GM19468 (cell line): ENCODE measurements around the gene KLHDC2.
"Not testable (repeated sequence)": the region's sequence is repeated elsewhere in the genome, so short reads cannot be mapped to it uniquely, and the experiment has no call there.

Experiments used
- ATAC-seq: cut with Tn5 transposase; IDR thresholded peaks from one replicate; pipeline ENCODE4 v1.9.1; 2021; ENCODE audit warnings: mild to moderate bottlenecking, moderate library complexity, moderate number of reproducible peaks; ENCODE audit not compliant: unreplicated experiment; ENCODE audit errors: extremely low read depth

Gene KLHDC2

DNA sequence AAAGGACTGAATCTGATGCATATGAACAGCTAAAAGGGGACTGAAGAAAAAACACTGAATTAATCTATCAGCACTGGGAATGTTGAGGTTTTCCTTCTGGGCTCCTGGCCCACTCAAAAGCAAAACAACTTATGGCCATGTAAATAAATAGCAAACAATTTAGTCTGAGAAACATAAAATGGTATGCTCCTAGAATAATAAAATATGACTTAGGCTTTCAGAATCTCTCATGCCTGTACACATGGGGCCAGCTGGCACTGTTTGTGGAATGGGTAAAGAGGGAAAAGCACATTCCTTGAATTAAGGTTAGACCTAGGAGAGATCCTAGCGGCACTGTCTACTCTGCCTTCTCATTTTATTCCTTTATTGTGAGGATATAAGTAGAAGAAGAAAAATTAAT is 6.2 kb downstream of the KLHDC2 start:
- no peak for ATAC-seq

DNA sequence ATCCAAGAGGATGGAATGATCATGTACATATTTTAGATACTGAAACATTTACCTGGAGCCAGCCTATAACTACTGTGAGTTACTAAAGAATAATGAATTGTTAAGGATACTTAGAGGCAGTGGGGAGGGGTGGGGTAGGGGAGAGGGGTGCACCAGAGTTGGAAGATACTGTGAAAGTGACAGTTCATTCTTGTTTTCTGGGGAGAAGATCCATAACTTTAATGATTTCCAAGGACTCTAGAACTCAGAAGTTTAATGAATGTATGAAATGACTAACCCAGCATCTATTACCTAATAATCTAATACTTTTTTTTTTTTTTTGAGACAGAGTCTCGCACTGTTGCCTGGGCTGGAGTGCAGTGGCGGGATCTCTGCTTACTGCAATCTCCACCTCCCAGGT is 10.5 kb downstream of the KLHDC2 start:
- no peak for ATAC-seq

DNA sequence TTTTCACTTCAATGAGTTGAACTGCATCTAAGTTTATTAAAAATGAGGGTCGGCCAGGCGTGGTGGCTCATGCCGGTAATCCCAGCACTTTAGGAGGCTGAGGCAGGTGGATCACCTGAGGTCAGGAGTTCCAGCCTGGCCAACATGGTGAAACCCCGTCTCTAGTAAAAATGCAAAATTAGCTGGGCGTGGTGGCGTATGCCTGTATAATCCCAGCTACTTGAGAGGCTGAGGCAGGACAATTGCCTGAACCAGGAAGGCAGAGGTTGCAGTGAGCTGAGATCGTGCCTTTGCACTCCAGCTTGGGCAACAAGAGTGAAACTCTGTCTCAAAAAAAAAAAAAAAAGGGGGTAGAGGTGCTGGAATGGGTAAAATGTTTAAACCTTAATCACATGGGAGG is 13.1 kb downstream of the KLHDC2 start:
- not testable (repeated sequence) for ATAC-seq

DNA sequence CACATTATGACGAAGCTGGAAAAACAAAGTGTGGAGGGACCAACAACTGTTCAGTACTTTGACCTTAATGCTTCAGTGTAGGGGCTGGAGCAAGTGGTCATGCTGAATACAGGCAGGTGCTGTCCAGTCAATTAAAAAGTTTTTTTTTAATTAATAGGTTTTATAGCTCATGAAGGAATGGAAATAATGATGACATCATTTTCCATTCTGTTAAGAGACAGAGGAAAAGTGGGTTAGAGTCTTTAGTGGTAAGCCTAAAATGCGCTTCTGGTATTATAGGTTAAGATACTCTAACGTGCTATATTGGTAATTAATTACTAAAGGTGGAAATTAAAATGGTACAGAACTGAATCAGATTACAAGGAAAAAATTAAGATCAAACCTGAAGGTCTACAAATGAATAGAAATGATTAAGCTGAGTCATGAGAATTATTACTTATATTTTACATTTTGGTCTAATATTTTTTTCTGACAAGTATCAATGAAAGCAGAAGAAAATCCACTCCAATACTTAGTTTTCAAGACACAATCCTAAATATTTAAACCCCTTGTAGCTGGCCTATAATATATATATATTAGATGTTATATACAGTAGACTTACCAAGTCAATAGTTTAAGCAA is 15.6 kb downstream of the KLHDC2 start:
- ATAC-seq, result no peak

DNA sequence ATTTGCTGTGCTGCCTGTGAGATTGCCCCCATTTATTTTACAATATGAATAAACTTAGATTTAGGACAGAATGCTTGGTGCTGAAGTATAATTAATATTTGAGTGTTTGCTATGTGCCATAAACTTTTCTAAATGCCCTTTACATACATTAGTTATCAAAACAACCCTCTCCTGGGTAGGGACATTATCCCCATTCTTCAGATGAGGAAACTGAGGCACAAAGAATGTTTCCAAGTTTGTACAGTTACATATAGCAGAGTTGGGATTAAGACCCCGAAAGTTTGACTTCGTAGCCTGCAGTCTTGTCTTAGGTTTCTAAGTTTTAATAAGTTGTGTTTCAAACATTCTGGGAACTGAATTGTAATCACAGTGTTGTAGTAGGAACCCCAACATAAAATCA is 18.4 kb downstream of the KLHDC2 start:
- no peak for ATAC-seq

DNA sequence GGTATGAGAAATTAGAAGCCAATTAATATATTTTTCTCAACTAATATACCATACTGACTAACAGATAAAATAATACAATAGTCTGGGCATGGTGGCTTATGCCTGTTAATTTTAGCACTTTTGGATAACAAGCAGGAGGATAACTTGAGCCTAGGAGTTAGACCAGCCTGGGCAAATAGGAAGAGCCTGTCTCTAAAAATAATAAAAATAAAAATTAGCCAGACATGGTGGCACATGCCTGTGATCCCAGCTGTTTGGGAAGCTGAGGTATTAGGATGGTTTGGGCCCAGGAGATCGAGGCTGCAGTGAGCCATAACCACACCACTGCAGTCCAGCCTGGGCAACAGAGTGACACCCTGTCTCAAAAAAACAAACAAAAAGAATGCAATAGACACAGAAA is 24.7 kb downstream of the KLHDC2 start:
- no peak for ATAC-seq

DNA sequence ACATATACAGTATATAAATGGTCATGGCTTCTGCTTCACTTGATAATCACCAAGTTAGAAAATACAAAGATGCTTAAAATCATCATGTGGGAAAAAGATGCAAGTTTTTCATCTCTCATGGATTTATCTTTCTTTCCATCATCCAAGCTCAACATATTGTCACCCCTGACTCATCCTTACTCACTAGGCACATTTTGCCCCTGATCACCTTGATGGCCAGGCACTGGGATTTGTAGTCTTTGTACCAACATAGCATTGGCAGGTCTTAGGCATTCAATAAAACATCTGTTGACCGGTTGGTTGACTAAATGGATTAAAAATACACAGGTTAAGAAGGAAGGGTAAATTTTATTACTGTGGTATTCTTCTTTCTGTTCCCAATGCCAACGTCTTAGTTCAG is 28.1 kb downstream of the KLHDC2 start:
- ATAC-seq, result no peak

DNA sequence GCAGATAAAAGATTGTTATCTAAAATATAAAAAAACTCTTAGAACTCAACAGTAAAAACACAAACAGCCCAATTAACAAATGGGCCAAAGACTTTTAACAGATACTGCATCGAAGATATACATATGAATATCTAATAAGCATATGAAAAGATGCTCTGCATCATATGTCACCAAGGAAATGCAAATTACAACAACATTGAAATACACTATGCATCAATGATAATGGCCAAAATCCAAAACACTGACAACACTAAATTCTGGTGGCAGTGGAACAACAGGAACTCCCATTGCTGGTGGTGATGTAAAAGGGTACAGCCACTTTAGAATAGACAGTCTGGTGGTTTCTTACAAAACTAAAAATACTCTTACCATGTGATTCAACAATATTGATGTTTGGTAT is 40.8 kb downstream of the KLHDC2 start:
- no peak for ATAC-seq

DNA sequence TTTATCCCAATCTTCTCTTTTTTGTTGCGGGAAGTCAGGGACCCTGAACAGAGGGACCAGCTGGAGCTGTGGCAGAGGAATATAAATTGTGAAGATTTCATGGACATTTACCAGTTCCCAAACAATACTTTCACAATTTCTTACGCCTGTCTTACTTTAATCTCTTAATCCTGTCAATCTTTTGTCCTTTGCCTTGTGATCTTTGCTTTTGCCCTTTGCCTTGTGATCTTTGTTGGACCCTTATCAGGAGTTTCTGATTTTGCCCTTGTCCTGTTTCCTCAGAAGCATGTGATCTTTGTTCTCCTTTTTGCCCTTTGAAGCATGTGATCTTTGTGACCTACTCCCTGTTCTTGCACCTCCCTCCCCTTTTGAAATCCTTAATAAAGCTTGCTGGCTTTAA is 48.2 kb downstream of the KLHDC2 start:
- ATAC-seq, result not testable (repeated sequence)

DNA sequence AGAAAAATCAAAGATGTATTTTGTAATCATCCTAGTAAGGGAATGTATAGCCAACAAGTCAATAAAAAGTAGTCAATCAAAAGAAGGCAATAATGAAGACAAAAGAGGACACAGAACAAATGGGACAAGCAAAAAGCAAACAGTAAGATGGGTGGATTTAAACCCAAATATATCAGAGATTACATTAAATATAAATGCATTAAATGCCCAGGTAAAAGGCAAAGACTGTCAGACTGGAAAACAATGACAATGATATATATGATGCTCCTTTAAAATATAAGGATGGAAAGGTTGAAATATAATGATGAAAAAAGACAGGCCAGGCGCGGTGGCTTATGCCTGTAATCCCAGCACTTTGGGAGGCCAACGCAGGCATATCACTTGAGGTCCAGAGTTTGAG is 48.9 kb downstream of the KLHDC2 start:
- no peak for ATAC-seq

DNA sequence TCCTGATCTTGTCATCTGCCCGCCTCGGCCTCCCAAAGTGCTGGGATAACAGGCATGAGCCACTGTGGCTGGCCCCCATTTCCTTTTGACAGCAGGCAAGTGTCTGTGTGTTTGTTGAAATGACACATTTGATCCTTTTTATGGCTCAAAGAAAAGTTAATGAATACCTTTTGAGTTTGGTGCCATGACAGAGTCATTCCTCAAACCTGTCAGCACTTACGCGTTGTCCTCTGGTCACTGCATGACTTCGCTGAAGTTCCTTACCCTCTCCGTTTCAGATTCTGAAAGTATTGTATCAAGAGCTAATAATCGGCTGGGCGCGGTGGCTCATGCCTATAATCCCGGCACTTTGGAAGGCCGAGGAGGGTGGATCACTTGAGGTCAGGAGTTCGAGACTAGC is 52.2 kb downstream of the KLHDC2 start:
- no peak for ATAC-seq

DNA sequence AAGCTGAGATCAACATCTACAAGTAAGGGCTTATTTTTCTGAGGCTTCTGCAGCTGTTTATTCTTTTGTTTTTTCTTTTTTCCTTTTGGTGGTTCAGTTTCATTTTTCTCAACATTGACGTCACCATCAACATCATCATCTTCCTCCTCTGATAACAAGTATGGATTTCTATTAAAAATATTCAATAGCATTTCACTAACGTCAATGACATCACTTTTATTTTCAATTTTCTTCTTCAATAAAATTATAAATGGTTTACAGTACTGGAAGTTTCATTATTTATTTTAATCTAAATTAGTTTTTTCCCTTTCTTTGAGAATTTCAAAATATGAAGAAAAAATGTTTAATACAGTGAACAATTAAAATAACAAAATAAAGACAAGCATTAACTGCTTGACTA is 60.7 kb downstream of the KLHDC2 start:
- ATAC-seq, result no peak
